Inferior parietal cortex (tissue), 1 donor: Measurements from ENCODE around the gene PLA2G4B.

ENCODE experiments used
- DNase-seq: peaks from one replicate; pipeline ENCODE4 v3.0.0-alpha.2; 2016; ENCODE audit errors: extremely low spot score

Gene PLA2G4B

GRCh38 chr15:41886741-41887140 lies 48.1 kb downstream of the PLA2G4B start:
- DNase-seq = no peak

GRCh38 chr15:41887161-41887560 lies 48.5 kb downstream of the PLA2G4B start:
- no peak for DNase-seq

GRCh38 chr15:41887893-41888292 lies 49.2 kb downstream of the PLA2G4B start:
- DNase-seq = no peak

GRCh38 chr15:41888662-41889253 lies 50.1 kb downstream of the PLA2G4B start:
- no peak for DNase-seq

- no peak for DNase-seq
These were observed 51.5 kb downstream of the PLA2G4B start for GRCh38 chr15:41890050-41890690.

- no peak for DNase-seq
These were observed 52.6 kb downstream of the PLA2G4B start for GRCh38 chr15:41891226-41891625.

GRCh38 chr15:41891946-41892345 lies 53.3 kb downstream of the PLA2G4B start:
- DNase-seq = no peak

GRCh38 chr15:41892621-41893421 lies 54.2 kb downstream of the PLA2G4B start:
- no peak for DNase-seq

- DNase-seq = no peak
These were observed 55.0 kb downstream of the PLA2G4B start, which contains the start of gene SPTBN5 for GRCh38 chr15:41893422-41894250. Gene SPTBN5, minus strand, starts transcription at chr15:41894053. Its CDS starts 556 bp downstream, at chr15:41893497.

- no peak for DNase-seq
These were observed 55.7 kb downstream of the PLA2G4B start for GRCh38 chr15:41894251-41894790.

- no peak for DNase-seq
These were observed 56.3 kb downstream of the PLA2G4B start for GRCh38 chr15:41894791-41895463.

- DNase-seq = no peak
These were observed 56.8 kb downstream of the PLA2G4B start for GRCh38 chr15:41895491-41895890.

GRCh38 chr15:41895957-41896356 lies 57.3 kb downstream of the PLA2G4B start:
- no peak for DNase-seq

GRCh38 chr15:41896566-41896965 lies 57.9 kb downstream of the PLA2G4B start:
- no peak for DNase-seq

GRCh38 chr15:41897363-41897799 lies 58.7 kb downstream of the PLA2G4B start:
- no peak for DNase-seq
